Panc1 (cell line): Measurements from ENCODE around the gene HOXB3. TPM values are rescaled to one million over a fixed set of nuclear protein-coding genes. Genes with fewer than 3 reads are reported as not detected.
A peak's percentile ranks its signal among the peaks of the same experiment; 100 is the strongest.

Experiments
- ATAC-seq: fragments of 200-7000 bp; cut with Tn5 transposase; 2 replicates; pipeline ENCODE4 v1.9.1; 2020; ENCODE audit warnings: mild to moderate bottlenecking, moderate library complexity
- BruUV-seq: library from RNA; stranded (reverse); fragments of 400-500 nt; replicated peaks from 2 replicates; lab custom pipeline; 2021; lab: Mats Ljungman, UMichigan
- CTCF ChIA-PET: fragments of 300-600 bp; sonication (Branson Sonifier 250); formaldehyde crosslinking; loops from one replicate; lab custom pipeline; 2022; ENCODE audit warnings: antibody characterized with exemption; lab: Charles Lee
- POLR2A ChIA-PET: fragments of 300-600 bp; sonication (Branson Sonifier 250); formaldehyde crosslinking; loops from one replicate; lab custom pipeline; 2022; ENCODE audit warnings: antibody characterized with exemption; lab: Charles Lee
- DNase-seq: peaks from one replicate; pipeline ENCODE4 v3.0.0-alpha.2; 2010; ENCODE audit warnings: low read depth, low spot score
- H3K27ac ChIP-seq: 2 replicates; pipeline ENCODE4 v1.5.1; 2011; ENCODE audit warnings: mild to moderate bottlenecking, low read length, inconsistent platforms
- H3K27me3 ChIP-seq: fragments of 200-500 bp; sonication (Bioruptor generic); 2 replicates; pipeline ENCODE4 v1.6.0; 2014; ENCODE audit warnings: low read length, inconsistent platforms; ENCODE audit not compliant: control insufficient read depth, insufficient read depth
- H3K36me3 ChIP-seq: fragments of 200-500 bp; sonication (Bioruptor generic); 2 replicates; pipeline ENCODE4 v1.5.1; 2014; ENCODE audit warnings: inconsistent platforms, mild to moderate bottlenecking, low read length, moderate library complexity; ENCODE audit not compliant: control insufficient read depth, insufficient read depth
- H3K4me1 ChIP-seq: 2 replicates; pipeline ENCODE4 v1.5.1; 2011; ENCODE audit warnings: inconsistent platforms, mild to moderate bottlenecking, low read length, moderate library complexity; ENCODE audit not compliant: control insufficient read depth, insufficient read depth
- H3K4me3 ChIP-seq, 2 experiments: 2 replicates each; pipeline ENCODE4 v1.5.1; 2011 to 2012; ENCODE audit warnings: low read depth in 2 of 2, low read length in 2 of 2, mild to moderate bottlenecking in 2 of 2, inconsistent platforms in 1 of 2, moderate library complexity in 1 of 2
- H3K9me3 ChIP-seq: fragments of 200-500 bp; sonication (Bioruptor generic); 2 replicates; pipeline ENCODE4 v1.5.1; 2014; ENCODE audit warnings: low read depth, mild to moderate bottlenecking, inconsistent platforms, low read length, moderate library complexity; ENCODE audit not compliant: control insufficient read depth, insufficient read depth
- POLR2AphosphoS5 ChIP-seq: IDR thresholded peaks from 2 replicates; pipeline ENCODE4 v1.6.1; 2012; ENCODE audit warnings: mild to moderate bottlenecking, low read depth, low read length, moderate library complexity
- SIN3A ChIP-seq: IDR thresholded peaks from 2 replicates; pipeline ENCODE4 v1.6.1; 2012; ENCODE audit warnings: low read depth, mild to moderate bottlenecking, low read length, moderate library complexity, borderline replicate concordance; ENCODE audit not compliant: insufficient read depth
- TCF7L2 ChIP-seq: IDR thresholded peaks from 2 replicates; pipeline ENCODE4 v1.6.1; 2011; ENCODE audit warnings: mild to moderate bottlenecking, low read depth, low read length, inconsistent platforms
- in situ Hi-C: cut with HindIII; loops from 2 replicates; pipeline ENCODE4 v1.10.0; 2016; ENCODE audit warnings: low sequenced_read_pairs, low pct_unique_long_range_greater_than_20kb
- intact Hi-C: fragments of 100-400 bp; cut with micrococcal nuclease; formaldehyde crosslinking; loops from one replicate; pipeline ENCODE4 v1.10.0; 2022; ENCODE audit not compliant: unreplicated experiment
- total RNA-seq: library from RNA; stranded (reverse); gene quantifications from one replicate; pipeline ENCODE4 v1.2.1, GENCODE V29; 2021; ENCODE audit not compliant: unreplicated experiment
- TF ChIP-seq, protein P1 (sequence below), 2 experiments: IDR thresholded peaks; 2 replicates each; pipeline ENCODE4 v1.6.1; 2011 to 2012; ENCODE audit warnings: low read depth in 2 of 2, control low read depth in 1 of 2, low read length in 1 of 2, mild to moderate bottlenecking in 1 of 2, moderate library complexity in 1 of 2; ENCODE audit not compliant: insufficient read depth in 1 of 2
- TF ChIP-seq, protein P2 (sequence below): fragments of 450-650 bp; IDR thresholded peaks from 2 replicates; pipeline ENCODE4 v1.5.1; 2017; ENCODE audit warnings: mild to moderate bottlenecking

Gene HOXB3
- total RNA-seq, 1 experiment from 2014 or later, result 127 TPM

DNA sequence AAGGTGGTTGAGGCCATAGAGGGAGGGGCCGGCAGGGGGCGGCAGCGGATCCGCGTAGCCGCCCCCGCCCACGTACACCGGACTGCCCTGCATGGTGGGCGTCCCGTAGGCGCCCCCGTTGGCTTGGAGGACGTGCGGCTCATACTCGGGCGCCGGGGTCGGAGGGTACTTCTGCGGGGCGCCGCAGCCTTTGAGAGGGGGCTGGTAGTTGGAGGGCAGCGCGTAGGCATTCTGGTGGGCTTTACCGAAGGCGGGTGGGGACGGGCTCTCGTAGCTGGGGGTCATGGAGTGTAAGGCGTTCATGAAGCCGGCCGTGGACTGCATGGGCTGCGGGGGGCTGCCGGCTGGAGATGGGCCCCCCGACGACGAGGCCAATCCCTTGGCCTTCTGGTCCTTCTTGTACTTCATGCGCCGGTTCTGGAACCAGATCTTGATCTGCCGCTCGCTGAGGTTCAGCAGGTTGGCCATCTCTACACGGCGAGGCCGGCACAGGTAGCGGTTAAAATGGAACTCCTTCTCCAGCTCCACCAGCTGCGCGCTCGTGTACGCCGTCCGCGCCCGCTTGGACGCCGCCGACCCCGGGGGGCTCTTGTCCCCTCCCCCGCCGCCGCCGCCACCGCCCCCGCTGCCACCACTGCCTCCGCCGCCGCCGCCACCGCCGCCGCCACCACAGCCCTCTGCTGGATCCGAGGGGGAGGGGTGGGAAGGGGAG is 39.4 kb downstream of the HOXB3 start:
- Histone ChIP-seq H3K27me3 (no peaks in the 10 kb centered on the region), H3K27ac (peak overlapping the region; percentile 98), H3K9me3 (no peaks in the 10 kb centered on the region), H3K4me1 (peaks cover 79% of the 10 kb centered on the region), H3K36me3 (peaks cover 26% of the 10 kb centered on the region), H3K4me3 (no peak overlapping the region)
- ChIA-PET CTCF (interaction anchor here (0.7 kb wide), 1 partner anchor 160 kb away, joined by 3 read pairs; no protein-coding TSS in a partner anchor), POLR2A (interaction anchor here (0.5 kb wide), 1 partner anchor 9 kb away, joined by 5 read pairs; no protein-coding TSS in a partner anchor)
- BruUV-seq, result no TSS peak
- TF ChIP-seq TCF7L2, result no peak
- TF ChIP-seq, protein P1, sequence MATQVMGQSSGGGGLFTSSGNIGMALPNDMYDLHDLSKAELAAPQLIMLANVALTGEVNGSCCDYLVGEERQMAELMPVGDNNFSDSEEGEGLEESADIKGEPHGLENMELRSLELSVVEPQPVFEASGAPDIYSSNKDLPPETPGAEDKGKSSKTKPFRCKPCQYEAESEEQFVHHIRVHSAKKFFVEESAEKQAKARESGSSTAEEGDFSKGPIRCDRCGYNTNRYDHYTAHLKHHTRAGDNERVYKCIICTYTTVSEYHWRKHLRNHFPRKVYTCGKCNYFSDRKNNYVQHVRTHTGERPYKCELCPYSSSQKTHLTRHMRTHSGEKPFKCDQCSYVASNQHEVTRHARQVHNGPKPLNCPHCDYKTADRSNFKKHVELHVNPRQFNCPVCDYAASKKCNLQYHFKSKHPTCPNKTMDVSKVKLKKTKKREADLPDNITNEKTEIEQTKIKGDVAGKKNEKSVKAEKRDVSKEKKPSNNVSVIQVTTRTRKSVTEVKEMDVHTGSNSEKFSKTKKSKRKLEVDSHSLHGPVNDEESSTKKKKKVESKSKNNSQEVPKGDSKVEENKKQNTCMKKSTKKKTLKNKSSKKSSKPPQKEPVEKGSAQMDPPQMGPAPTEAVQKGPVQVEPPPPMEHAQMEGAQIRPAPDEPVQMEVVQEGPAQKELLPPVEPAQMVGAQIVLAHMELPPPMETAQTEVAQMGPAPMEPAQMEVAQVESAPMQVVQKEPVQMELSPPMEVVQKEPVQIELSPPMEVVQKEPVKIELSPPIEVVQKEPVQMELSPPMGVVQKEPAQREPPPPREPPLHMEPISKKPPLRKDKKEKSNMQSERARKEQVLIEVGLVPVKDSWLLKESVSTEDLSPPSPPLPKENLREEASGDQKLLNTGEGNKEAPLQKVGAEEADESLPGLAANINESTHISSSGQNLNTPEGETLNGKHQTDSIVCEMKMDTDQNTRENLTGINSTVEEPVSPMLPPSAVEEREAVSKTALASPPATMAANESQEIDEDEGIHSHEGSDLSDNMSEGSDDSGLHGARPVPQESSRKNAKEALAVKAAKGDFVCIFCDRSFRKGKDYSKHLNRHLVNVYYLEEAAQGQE (IDR thresholded peaks at IDR 0.05; ENCODE audit: insufficient read depth in 1 of 2, low read depth in 2 of 2, low read length in 1 of 2), result no peak
- TF ChIP-seq, protein P2, sequence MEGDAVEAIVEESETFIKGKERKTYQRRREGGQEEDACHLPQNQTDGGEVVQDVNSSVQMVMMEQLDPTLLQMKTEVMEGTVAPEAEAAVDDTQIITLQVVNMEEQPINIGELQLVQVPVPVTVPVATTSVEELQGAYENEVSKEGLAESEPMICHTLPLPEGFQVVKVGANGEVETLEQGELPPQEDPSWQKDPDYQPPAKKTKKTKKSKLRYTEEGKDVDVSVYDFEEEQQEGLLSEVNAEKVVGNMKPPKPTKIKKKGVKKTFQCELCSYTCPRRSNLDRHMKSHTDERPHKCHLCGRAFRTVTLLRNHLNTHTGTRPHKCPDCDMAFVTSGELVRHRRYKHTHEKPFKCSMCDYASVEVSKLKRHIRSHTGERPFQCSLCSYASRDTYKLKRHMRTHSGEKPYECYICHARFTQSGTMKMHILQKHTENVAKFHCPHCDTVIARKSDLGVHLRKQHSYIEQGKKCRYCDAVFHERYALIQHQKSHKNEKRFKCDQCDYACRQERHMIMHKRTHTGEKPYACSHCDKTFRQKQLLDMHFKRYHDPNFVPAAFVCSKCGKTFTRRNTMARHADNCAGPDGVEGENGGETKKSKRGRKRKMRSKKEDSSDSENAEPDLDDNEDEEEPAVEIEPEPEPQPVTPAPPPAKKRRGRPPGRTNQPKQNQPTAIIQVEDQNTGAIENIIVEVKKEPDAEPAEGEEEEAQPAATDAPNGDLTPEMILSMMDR, result peak; percentile 77
- DNase-seq, result no peak
- in situ Hi-C loops, result no loop called here
- no peak for ATAC-seq
- intact Hi-C loops, result no loop called here

DNA sequence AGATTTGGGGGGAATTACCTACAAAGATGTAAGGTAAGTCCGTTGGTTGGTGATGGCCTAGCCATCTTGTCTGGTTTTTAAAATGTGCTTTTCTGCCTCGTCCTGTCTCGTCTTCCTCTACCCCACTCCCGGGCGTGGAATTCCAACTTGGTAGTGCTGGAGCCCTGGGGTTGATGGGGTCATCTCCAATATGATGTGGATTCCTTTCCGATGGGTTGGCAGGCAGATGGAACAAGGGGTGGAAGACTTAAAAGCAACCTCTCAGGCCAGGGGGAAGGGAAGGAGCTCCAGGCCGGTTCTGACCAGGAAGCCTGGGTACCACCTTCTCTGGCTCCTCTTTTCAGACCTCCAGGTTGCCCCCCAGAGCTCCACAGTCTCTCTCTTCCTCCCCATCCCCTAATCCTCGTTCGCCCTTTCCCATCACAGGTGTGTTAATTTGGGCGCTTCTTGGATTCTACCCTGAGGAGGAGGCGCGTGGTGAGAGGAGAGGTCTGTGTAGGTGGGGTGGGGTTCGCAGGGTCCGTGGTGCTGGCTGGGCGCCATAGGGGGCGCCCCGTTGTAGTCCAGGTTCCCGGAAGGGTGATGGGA is 40.0 kb downstream of the HOXB3 start:
- DNase-seq (no peak), ATAC-seq (no peak)
- peak overlapping the region; percentile 98 for H3K27ac ChIP-seq
- peaks cover 85% of the 10 kb centered on the region for H3K4me1 ChIP-seq
- no peaks in the 10 kb centered on the region for H3K9me3 ChIP-seq
- H3K27me3 ChIP-seq, result no peaks in the 10 kb centered on the region
- H3K4me3 ChIP-seq, result no peak overlapping the region
- intact Hi-C loops, result no loop called here
- in situ Hi-C loops, result no loop called here
- peaks cover 26% of the 10 kb centered on the region for H3K36me3 ChIP-seq
- ChIA-PET CTCF (interaction anchor here (0.7 kb wide), 1 partner anchor 159 kb away, joined by 3 read pairs; no protein-coding TSS in a partner anchor), POLR2A (interaction anchor here (0.5 kb wide), 2 partner anchors 8 to 283 kb away, joined by 3 to 5 read pairs; no protein-coding TSS in a partner anchor)
- no peak for TF ChIP-seq TCF7L2
- BruUV-seq, result no TSS peak

DNA sequence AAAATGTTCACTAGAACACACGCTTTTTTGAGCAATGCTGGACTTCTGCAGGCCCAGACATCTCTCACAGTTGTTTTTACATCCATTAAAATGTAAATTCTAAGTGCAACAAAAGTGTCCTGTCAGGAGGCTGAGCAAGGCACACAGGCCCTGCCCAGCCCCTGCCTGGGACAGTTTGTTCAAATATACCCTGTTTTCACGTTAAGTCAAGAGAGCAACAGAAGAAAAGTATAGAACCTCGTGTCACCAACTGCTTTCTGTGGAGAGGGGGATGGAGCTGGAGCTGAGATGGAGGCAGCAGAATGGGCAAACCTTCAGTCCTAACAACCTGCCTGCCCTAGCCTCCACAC is 40.8 kb downstream of the HOXB3 start:
- H3K9me3 ChIP-seq, result no peaks in the 10 kb centered on the region
- BruUV-seq, result TSS peak; percentile 21
- intact Hi-C loops (no loop called here), in situ Hi-C loops (no loop called here)
- H3K27me3 ChIP-seq, result no peaks in the 10 kb centered on the region
- H3K36me3 ChIP-seq, result peaks cover 26% of the 10 kb centered on the region
- ATAC-seq (no peak), DNase-seq (no peak)
- TF ChIP-seq POLR2AphosphoS5 (no peak; the same call in none of the 2 replicates), TCF7L2 (no peak), SIN3A (no peak)
- TF ChIP-seq, protein P1 (IDR thresholded peaks at IDR 0.05; ENCODE audit: insufficient read depth in 1 of 2, low read depth in 2 of 2, low read length in 1 of 2), result no peak
- TF ChIP-seq, protein P2, result no peak
- ChIA-PET POLR2A (interaction anchor here (0.5 to 0.9 kb wide), 2 partner anchors 44 to 284 kb away, joined by 3 to 4 read pairs; no protein-coding TSS in a partner anchor), CTCF (interaction anchor here (1.3 kb wide), 1 partner anchor 69 kb away, joined by 10 read pairs; no protein-coding TSS in a partner anchor)
- H3K27ac ChIP-seq, result peak overlapping the region; percentile 98
- H3K4me1 ChIP-seq, result peaks cover 86% of the 10 kb centered on the region
- H3K4me3 ChIP-seq, result no peak overlapping the region
